Smooth muscle cell of the brain vasculature (primary cell): ENCODE data around the gene EFNA4.

Experiments used
- DNase-seq: peaks from one replicate; pipeline ENCODE4 v3.0.0-alpha.2; 2012; ENCODE audit warnings: low read depth, low spot score

EFNA4 gene

DNA sequence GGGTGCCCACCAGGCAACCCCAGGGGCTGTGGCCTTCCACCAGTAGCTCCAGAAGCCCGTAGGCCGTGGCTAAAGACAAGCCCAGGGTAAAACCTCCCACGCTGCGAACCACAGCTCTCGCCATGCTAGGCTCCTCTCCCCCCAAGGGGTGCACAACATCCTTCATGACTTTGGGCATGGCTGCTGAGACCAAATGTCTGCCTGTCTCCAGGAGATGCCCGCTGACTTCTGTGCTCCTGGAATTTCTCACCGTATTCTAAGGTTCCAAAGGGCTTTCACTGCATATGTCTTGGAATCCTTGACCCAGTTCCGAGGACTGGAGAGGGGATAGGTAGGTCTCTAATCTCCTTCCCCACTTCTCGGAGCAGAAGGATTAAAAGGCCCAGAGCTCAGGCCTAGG, 30.0 kb upstream of the EFNA4 start, which contains the start of the genes DCST1 and DCST2:
TSS of gene DCST1 (plus strand) at position 301 of the 400 bp plus-strand sequence. CDS start 213 bp downstream, outside the sequence.
TSS of gene DCST2 (minus strand) at position 258 of the 400 bp plus-strand sequence. CDS start at position 178, 80 bp downstream.
- DNase-seq = no peak

DNA sequence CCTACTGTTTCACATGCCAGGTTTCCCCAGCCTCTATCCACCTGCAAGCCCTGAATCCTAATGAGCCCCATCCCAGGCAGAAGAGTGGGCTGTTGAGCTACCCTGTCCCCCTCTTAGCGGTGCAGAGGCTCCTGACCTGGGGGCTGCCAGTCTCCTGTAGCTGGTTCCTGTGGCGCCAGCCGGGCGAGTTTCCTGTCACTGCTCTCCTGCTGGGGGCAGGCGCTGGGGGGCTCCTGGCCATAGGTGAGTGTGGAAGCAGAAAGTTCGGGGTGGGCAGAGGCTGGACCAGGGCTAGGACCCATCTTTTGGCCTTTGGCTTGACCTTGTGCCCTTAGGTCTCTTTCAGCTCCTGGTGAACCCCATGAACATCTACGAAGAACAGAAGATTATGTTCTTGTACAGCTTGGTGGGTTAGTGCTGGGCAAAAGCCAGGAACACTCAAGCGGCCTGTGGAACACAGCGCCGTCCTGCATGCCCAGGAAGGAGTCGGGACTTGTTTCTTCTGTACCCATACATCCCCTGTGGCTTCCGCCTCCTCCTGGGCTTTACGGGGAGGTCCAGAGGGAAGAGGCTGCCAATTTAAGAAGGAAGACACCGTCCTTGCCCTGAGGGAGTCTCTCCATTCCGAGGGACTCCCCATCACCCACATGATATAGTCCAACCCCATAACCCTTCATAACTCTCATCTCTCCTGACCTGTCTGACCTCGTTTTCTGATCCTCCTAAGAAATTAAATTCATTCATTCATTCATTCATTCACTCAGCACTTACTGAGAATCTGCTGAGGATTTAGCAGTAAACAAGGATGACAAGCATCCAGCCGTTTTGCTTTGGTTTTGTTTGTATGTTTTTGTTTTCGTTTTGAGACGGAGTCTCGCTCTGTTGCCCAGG, 29.0 kb upstream of the EFNA4 start:
- DNase-seq = no peak

DNA sequence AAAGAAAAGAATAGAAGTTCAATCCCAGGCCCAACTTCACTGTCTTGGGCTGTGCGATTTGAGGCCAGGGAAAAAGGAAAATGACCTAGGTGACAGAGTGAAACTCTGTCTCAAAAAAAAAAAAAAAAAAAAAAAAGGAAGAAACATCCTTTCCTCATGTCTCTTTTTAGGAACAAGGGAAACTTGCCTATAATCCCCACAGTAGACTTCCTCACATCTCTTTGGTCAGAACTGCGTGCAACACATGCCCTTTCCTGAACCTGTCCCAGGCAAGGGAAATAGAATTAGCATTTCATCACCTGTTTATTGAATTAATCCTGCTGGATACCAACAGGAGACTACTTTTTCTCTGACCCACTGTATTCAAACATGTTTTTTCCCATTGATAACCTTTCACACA, 27.6 kb upstream of the EFNA4 start:
- no peak for DNase-seq

DNA sequence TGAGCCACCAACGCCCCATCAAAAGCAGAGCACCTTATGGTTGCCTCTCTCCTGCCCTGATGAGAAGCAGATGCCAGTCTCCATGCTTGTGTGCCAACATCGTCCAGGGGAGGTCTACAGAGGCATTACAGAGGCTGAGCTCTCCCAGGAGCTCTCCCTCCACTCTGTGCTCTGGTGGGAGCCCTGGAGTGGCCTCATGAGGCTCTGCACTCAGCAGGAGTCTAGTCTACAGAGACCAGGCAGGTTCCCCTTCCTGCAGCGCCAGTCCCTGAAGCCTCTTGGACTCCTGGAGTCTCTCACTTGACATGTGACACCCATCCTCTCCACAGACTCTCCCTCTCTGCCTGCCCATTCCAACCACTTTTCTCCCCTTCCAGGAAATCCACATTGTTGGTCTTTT, 26.5 kb upstream of the EFNA4 start:
- DNase-seq = no peak

DNA sequence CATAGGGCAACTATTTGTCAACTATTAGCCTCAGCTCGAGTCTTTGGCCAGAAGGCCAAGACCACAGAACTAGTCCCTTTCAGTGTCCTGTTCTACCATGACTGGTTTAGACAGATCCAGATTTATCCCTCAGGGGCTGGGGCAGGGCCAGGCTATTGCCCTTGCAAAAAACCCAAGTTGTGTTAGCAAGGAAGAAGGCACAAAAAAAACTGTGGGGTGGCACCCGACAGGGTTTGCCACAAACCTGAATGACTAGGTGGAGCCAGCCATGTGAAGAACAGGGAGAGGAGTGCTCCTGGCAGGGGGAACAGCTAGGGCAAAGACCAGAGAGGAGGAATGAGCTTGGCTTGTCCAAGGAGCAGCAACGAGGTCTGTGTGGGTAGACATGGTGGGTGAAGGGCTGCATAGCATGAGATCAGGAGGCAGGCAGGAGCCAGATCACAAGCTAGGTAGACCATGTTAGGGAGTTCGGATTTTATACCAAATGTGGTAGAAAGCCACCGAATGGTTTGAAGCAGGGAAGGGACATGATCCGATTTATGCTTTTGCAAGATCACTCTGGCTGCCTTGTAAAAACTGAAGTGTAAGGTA, 25.6 kb upstream of the EFNA4 start:
- no peak for DNase-seq

DNA sequence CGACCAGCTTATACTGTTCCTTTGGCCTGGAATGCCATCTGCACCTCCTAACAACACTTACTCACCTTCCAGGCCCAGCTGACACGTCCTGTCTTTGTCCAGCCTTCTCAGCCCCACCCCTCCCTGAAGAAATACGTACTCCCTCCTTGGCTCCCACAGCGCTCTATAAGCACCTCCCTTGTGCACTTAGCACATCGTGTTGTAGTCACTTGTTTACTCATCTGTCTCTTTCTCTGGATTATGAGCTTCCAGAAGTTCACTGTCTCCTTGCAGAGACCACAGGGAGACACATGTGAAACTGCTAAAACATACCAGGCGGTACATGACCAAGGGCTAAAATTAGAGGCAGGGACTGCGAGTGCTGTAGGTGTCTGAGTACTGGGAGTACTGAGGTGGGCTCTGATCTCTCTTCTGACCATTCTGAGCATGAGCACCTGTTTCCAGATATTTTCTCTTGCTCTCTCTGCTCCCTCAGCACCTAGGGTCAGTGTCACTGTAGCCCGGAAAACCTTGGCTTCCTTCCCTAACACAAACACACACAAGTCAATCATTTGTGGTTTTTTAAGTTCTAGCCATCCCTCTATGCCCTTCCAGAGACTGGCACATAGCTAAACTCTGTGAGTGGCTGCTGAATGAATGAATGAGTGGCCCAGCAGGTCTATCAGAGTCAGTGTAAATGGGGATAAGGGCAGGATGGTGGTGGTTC, 24.8 kb upstream of the EFNA4 start:
- no peak for DNase-seq

DNA sequence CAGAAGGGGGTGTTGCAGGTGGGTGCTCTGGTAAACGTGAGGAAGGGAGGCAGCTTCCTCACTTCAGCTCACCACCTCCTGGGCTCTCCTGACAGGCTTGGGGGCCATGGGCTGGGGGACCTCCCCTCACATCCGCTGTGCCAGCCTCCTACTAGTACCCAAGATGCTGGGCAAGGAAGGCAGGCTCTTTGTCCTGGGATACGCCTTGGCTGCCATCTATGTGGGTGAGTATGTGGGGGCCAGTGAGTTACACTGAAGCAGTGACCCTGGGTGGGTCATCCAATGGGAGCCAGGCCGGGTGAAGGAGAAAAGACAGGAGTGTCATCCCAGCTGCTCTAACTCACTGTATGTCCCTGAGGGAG, 24.3 kb upstream of the EFNA4 start:
- DNase-seq = no peak

DNA sequence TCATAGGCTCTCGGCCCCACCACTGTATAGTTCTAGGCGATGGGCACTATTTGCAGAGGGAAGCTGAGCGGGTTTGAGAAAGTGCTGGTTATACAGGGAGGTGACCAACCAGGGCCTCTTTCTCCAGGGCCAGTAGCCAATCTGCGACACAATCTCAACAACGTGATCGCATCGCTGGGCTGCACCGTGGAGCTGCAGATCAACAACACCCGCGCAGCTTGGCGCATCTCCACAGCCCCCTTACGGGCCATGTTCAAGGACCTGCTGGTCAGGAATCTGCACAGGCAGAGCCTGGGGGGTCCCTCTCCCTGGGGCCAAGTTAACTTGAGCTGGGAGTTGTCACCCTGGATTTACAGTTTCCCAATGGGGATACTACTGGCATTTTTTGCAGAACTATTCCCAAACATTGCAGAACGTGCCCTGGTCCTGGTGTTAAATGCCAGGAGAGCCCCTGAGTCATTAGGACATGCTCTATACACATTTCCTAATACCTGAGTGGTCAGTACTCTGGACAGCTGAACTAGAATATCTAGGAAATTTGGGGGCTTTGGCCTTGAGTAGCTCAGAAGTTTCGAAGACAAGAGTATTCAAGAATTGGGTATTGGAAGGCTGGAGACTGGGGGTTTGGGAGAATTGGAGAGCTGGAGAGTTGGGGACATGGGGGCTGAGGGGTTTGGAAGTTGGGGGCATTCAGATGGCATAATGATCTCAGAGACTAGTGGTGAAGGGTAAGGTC, 23.0 kb upstream of the EFNA4 start:
- no peak for DNase-seq

DNA sequence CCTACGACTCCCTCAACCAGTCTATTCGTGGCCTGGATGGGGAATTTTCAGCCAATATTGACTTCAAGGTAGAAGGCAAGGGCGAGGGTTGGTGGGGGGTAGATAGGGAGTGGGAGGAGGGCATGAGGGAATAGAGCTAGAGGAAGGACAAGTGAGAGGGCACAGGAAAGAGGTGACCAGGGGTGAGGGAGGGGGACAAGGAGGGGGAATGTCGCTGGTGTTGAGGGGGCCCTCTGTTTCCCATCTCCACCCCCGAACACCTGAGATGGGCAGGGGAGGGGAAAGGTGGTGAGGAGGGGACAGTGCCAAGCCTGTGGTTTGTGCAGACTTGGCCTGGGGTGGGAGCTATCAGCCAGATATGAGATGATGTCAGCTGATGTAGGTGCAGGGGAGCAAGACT, 20.8 kb upstream of the EFNA4 start:
- no peak for DNase-seq

DNA sequence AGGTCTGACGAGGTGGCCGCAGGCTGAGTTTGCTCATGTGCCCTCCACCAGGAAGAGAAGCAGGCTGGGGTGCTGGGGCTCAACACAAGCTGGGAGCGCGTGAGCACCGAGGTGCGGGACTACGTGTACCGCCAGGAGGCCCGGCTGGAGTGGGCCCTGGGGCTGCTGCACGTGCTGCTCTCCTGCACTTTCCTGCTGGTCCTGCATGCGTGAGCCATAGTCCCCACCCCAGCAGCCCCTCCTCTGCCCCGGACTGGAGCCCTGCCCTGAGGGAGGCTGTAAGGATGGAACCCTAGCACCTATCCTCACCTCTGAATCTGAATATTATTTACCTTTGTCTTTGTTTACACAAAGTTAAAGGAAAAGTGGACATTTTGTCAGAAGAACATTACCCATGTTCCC, 20.2 kb upstream of the EFNA4 start:
- no peak for DNase-seq

DNA sequence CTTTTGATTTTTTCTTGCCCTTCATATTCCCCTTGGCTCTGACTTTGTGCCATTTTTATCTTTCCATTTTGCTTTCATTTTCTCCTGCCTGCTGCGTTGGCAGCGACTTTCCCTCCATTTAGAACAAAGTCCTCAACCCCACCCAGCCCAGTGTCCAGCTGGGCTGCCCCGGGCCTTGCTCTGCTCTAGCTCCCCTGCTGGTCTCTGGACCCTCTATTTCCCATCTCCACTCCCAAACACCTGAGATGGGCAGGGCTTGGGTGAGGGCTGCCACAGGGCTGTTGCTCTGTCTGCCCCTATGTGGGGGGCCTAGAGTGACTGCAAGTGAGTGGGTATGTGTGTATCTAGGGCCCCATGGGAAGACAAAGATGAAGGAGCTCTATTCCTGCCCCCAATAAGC, 19.7 kb upstream of the EFNA4 start:
- no peak for DNase-seq

DNA sequence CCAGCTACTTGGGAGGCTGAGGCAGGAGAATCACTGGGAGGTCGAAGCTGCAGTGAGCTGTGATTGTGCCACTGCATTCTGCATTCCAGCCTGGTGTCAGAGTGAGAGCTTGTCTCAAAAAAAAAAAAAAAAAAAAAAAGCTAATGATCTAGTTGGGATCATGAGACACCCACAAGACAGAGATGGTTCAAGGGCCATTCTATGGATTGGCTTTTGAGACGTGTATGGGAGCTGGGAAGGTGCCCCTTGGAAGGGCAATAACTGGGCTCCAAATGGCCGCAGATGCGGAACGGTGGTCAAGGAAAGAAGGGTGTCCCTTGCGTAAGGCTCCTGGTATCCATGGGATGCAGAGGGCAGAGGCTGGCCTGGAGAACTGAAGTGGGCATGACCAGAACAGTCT, 19.2 kb upstream of the EFNA4 start:
- DNase-seq = no peak

DNA sequence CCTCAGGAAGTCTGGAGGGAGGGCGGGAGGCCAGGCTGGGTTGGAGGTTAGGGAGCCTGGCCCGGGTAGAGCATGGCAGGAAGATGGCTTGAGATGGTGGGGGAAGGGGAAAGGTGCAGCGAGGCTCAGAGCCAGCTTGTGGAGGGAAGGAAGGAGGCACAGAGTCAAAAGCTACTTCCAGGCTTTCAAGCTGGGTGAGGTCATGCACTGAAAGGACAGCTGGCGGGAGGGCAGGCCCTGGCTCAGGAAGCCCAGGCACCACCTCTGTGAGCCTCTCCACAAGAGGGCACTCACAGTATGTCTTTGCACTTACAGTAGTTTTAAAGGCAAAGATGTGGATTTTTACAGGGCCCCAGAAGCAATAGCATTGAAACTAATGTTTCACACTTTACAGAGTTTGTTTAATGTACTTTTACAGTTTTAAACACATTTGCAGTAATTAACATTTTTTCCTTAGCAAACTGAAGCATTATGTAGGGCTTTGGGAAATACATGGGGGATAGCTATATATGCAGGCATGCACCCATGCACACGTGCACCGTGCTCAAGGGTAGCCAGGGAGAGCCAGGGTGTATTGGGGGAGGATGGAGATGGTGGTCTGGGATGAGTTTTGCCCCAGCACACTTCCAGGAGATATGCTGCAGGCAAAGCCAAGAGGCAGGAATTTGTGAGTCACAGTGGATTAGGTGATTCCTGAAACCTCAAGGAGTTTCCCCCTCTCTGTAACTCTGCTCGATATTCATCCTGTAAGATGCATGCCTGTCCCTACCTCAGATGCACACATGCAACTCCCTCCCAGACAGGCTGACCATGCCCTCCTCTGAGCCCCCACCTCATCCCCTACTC, 18.5 kb upstream of the EFNA4 start:
- DNase-seq = no peak

DNA sequence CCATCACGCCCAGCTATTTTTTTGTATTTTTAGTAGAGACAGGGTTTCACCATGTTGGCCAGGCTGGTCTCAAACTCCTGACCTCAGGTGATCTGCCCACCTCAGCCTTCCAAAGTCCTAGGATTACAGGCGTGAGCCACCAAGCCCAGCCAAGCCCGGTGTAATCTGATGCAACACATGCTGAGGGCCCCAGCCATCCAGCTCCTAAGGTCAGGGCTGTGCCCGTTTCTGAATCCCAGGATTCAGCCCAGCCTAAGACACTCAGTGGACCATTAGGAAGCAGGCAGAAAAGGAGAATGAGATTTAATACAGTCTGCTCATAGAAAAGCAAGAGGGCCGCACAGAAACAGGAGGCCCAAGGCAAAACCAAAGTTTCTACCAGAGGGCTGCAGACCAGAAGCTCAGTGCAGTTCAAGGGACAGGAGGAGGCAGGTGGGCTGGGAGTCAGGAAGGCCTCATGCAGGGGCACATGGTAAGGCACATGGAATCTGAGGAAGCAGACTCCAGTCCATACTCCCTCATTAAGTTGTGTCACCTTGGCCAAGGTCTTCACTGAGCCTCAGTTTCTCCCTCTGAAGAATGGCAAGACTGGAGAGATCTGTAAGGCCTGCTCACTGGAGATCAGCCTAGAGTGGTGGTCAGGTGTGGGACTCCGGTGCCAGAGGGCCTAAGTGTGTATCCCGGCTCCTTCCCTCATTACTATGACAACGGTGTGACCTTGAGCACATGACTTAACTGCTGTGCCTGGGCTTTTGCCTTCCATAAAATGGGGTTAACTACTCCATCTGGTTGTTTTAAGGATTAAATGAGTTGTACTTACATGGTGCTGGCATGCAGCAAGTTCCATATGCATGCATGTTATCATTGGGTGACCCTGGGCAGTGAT, 14.8 kb upstream of the EFNA4 start:
- DNase-seq = no peak

DNA sequence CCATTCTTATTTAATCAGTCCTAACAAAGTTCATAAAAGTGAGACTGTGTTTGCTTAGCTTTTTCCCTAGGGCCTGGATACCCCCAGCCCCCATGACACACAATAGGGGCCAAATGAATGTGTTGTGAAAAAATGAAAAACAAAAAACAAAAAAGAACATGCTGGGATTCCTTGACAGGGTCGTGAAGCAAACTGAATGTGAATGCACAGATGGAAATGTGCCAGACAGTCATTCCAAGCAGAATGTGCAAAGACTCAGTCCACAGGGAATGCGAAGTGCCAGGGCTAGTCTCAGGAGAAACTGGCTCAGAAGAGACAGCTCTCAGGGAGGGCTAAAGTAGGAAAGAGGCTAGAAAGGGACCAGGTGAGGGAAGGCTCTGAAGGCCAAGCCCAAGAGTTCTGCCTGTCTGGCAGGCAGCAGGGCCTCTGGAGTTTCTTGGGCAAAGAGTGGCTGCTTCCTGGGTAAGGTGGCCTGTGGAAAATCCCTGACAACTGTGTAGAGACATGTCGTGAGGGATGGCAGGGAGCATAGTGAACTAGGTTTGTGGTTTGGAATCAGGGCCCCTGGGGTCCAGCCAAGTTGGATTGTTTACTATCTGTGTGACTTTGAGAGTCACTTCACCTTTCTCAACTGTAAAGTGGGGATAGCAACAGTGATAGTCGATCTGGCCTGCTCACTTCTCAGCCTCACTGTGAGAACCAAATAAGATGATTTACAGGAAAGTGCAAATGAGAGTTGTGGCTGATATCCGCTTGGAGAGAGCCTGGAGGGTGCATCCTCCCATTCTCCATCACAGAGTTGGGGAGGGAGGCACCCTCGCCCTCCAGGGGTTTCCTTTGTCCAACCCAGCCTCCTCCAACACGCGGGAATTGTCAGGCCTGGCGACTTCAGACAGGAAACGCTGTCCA, 13.6 kb upstream of the EFNA4 start:
- no peak for DNase-seq

DNA sequence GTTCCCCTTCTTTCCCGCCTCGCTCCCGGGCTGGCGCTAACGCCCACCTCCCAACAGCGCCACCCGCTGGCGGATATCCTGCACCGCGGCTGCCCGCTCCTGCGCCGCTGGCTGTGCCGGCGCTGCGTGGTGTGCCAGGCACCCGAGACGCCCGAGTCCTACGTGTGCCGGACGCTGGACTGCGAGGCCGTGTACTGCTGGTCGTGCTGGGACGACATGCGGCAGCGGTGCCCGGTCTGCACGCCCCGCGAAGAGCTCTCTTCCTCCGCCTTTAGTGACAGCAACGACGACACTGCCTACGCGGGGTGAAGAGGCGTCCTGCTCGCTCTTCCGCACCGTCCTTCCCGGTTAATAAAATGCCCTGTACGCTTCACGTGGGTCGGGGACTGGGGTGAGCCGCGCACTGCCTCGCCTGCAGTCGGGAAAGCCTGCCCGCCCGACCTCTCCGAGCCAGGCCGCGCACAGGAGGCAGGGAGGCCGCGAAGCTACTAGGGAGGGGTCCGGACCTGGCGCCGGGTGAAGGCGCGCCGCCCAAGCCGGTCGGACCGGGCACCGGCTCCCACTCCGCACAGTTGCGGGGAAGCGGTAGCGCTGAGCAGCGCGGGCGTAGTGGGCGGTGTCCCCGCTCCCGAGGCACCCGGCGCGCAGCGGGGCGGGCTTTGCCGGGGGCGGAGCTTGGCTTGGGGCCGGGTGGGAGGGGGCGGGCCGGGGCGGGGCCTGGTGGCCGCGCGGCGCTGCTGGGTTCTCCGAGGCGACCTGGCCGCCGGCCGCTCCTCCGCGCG, 12.8 kb upstream of the EFNA4 start, which contains the start of gene ADAM15:
TSS of gene ADAM15 (plus strand) at position 757 of the 782 bp plus-strand sequence. CDS start 71 bp downstream, outside the sequence.
- no peak for DNase-seq

DNA sequence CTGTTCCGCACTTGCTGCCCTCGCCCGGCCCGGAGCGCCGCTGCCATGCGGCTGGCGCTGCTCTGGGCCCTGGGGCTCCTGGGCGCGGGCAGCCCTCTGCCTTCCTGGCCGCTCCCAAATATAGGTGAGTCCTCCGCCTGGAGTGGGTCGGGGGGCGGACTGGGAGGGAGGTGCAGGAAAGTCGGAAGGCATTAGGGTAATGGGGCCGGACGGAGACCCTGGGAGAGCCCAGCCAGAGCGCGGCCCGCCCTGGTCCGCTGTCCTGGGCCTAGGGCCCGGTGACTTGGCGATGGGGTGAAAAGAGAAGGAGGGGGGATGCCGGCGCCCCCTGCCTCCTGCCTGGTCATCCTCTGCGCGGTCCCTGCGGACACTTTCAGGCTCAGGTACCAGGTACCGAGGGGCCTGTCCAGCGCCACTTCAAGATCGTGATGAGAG, 12.2 kb upstream of the EFNA4 start:
- DNase-seq = no peak
